ENCODE data around the gene ART1. TPM values are rescaled to one million over a fixed set of nuclear protein-coding genes. Genes with fewer than 3 reads are reported as not detected.

The ART1 gene
- total RNA-seq, 4 donors from 2014 or later = not detected

GRCh38 chr11:3679077-3679476, 34.1 kb downstream of the ART1 start:
- no peak for TF ChIP-seq CTCF (IDR thresholded peaks at IDR 0.05)
- DNase-seq (ENCODE audit: low spot score) = no peak
- ATAC-seq (ENCODE audit: low FRiP score) = no peak

- no peak for TF ChIP-seq CTCF (IDR thresholded peaks at IDR 0.05)
- DNase-seq (ENCODE audit: low spot score) (no peak), ATAC-seq (ENCODE audit: low FRiP score) (no peak)
Observed at GRCh38 chr11:3683039-3683438, 38.1 kb downstream of the ART1 start.

- no peak for TF ChIP-seq CTCF (IDR thresholded peaks at IDR 0.05)
- ATAC-seq (ENCODE audit: low FRiP score) (no peak), DNase-seq (ENCODE audit: low spot score) (no peak)
Observed at GRCh38 chr11:3684129-3684818, 39.3 kb downstream of the ART1 start.

- ATAC-seq (ENCODE audit: low FRiP score) = no peak
- TF ChIP-seq CTCF (IDR thresholded peaks at IDR 0.05) = no peak
- DNase-seq (ENCODE audit: low spot score) = no peak
Observed at GRCh38 chr11:3684819-3685172, 39.9 kb downstream of the ART1 start.

GRCh38 chr11:3685923-3686322, 41.0 kb downstream of the ART1 start:
- TF ChIP-seq CTCF (IDR thresholded peaks at IDR 0.05) = no peak
- no peak for ATAC-seq (ENCODE audit: low FRiP score)
- DNase-seq (ENCODE audit: low spot score) = no peak

GRCh38 chr11:3686751-3687150, 41.8 kb downstream of the ART1 start:
- no peak for ATAC-seq (ENCODE audit: low FRiP score)
- TF ChIP-seq CTCF (IDR thresholded peaks at IDR 0.05) = no peak

GRCh38 chr11:3700410-3700809, 55.5 kb downstream of the ART1 start:
- TF ChIP-seq CTCF (IDR thresholded peaks at IDR 0.05) = no peak
- ATAC-seq (ENCODE audit: low FRiP score) (no peak), DNase-seq (ENCODE audit: low spot score) (no peak)

More at GRCh38 chr11:3686751-3687150, 41.8 kb downstream of the ART1 start:
- no peak for DNase-seq (ENCODE audit: low spot score)
